DOHH2 (cell line): Measurements from ENCODE around the gene SPINDOC.
A peak's percentile ranks its signal among the peaks of the same experiment; 100 is the strongest.

Source experiments
- H3F3A ChIP-seq: fragments of 200-600 bp; sonication (generic), shearing (Covaris generic); 2 replicates; pipeline ENCODE4 v1.6.0; 2016; ENCODE audit warnings: antibody characterized with exemption, mild to moderate bottlenecking; ENCODE audit not compliant: control insufficient read depth, insufficient read depth
- H3K27ac ChIP-seq: fragments of 200-600 bp; sonication (generic); 2 replicates; pipeline ENCODE4 v1.5.1; 2014; ENCODE audit warnings: low read depth, mild to moderate bottlenecking, low read length, moderate library complexity
- H3K27me3 ChIP-seq: fragments of 200-600 bp; sonication (generic); 2 replicates; pipeline ENCODE4 v1.6.1; 2014; ENCODE audit warnings: mild to moderate bottlenecking, low read length, mixed read lengths; ENCODE audit not compliant: control insufficient read depth
- H3K36me3 ChIP-seq: fragments of 200-600 bp; sonication (generic); 2 replicates; pipeline ENCODE4 v1.6.1; 2014; ENCODE audit warnings: mild to moderate bottlenecking, low read length, moderate library complexity, mixed read lengths; ENCODE audit not compliant: control insufficient read depth
- H3K4me1 ChIP-seq: fragments of 200-600 bp; sonication (generic); 2 replicates; pipeline ENCODE4 v1.6.1; 2014; ENCODE audit warnings: mild to moderate bottlenecking, low read length, mixed read lengths; ENCODE audit not compliant: control insufficient read depth
- H3K4me2 ChIP-seq: fragments of 200-600 bp; sonication (generic); 2 replicates; pipeline ENCODE4 v1.6.0; 2014; ENCODE audit warnings: mild to moderate bottlenecking, low read length, moderate library complexity
- H3K4me3 ChIP-seq: fragments of 200-600 bp; sonication (generic); 2 replicates; pipeline ENCODE4 v1.5.1; 2014; ENCODE audit warnings: mild to moderate bottlenecking, low read length, mixed read lengths
- H3K79me2 ChIP-seq: fragments of 200-600 bp; sonication (generic); 2 replicates; pipeline ENCODE4 v1.6.1; 2014; ENCODE audit warnings: mild to moderate bottlenecking, low read length, mixed read lengths; ENCODE audit not compliant: control insufficient read depth
- H3K9me2 ChIP-seq: fragments of 200-600 bp; sonication (generic); replicated peaks from 2 replicates; pipeline ENCODE4 v1.6.1; 2014; ENCODE audit warnings: mild to moderate bottlenecking, low read length, mixed read lengths; ENCODE audit not compliant: control insufficient read depth
- H3K9me3 ChIP-seq: fragments of 200-600 bp; sonication (generic); 2 replicates; pipeline ENCODE4 v1.6.1; 2014; ENCODE audit warnings: antibody characterized with exemption, low read length, mixed read lengths; ENCODE audit not compliant: control insufficient read depth, insufficient read depth
- H4K20me1 ChIP-seq: fragments of 200-600 bp; sonication (generic); 2 replicates; pipeline ENCODE4 v1.6.0; 2014; ENCODE audit warnings: low read depth, mild to moderate bottlenecking, antibody characterized with exemption, low read length, moderate library complexity; ENCODE audit not compliant: control insufficient read depth, insufficient read depth
- EZH2phosphoT487 ChIP-seq: fragments of 200-600 bp; sonication (generic); IDR thresholded peaks from 2 replicates; pipeline ENCODE4 v1.6.1; 2017; ENCODE audit warnings: borderline replicate concordance, mild to moderate bottlenecking, antibody characterized with exemption, low read length, moderate library complexity, mixed read lengths
- TF ChIP-seq, protein P1 (sequence below): fragments of 200-600 bp; sonication (generic); IDR thresholded peaks from one replicate; pipeline ENCODE4 v1.5.1; 2014; ENCODE audit warnings: antibody characterized with exemption, mild to moderate bottlenecking, low read depth, low read length; ENCODE audit not compliant: poor library complexity, severe bottlenecking

The SPINDOC gene

DNA sequence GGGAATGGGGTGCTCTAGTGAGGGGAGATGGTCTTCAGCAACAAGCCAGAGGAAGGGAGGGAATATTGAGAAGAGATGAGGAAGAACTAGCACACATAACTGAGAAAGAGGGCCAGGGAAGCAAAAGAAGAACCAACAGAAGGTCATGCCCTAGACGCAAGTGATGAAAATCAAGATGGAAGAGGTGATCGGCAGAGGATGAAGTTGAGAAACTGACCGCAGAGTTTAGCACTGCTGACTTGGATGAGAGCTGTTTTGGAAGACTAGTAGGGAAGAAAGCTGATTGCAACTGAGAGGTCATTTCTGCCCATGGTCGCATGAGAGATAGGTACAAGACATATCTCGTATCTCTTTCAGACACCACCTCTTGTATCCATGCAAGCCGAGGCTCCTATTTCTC, 2.9 kb downstream of the SPINDOC start:
- Histone ChIP-seq H3K4me1 (peaks cover 22% of the 10 kb centered on the region), H3K36me3 (peaks cover 66% of the 10 kb centered on the region), H4K20me1 (peaks cover 26% of the 10 kb centered on the region), H3K4me3 (no peak overlapping the region), H3F3A (no peaks in the 10 kb centered on the region), H3K9me3 (no peaks in the 10 kb centered on the region), H3K4me2 (peak overlapping the region; percentile 17; the same call in 1 of the 2 replicates), H3K79me2 (peaks cover 48% of the 10 kb centered on the region), H3K9me2 (no peaks in the 10 kb centered on the region), H3K27me3 (no peaks in the 10 kb centered on the region), H3K27ac (no peak overlapping the region)
- TF ChIP-seq, protein P1, sequence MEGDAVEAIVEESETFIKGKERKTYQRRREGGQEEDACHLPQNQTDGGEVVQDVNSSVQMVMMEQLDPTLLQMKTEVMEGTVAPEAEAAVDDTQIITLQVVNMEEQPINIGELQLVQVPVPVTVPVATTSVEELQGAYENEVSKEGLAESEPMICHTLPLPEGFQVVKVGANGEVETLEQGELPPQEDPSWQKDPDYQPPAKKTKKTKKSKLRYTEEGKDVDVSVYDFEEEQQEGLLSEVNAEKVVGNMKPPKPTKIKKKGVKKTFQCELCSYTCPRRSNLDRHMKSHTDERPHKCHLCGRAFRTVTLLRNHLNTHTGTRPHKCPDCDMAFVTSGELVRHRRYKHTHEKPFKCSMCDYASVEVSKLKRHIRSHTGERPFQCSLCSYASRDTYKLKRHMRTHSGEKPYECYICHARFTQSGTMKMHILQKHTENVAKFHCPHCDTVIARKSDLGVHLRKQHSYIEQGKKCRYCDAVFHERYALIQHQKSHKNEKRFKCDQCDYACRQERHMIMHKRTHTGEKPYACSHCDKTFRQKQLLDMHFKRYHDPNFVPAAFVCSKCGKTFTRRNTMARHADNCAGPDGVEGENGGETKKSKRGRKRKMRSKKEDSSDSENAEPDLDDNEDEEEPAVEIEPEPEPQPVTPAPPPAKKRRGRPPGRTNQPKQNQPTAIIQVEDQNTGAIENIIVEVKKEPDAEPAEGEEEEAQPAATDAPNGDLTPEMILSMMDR, result no peak
- no peak for TF ChIP-seq EZH2phosphoT487

DNA sequence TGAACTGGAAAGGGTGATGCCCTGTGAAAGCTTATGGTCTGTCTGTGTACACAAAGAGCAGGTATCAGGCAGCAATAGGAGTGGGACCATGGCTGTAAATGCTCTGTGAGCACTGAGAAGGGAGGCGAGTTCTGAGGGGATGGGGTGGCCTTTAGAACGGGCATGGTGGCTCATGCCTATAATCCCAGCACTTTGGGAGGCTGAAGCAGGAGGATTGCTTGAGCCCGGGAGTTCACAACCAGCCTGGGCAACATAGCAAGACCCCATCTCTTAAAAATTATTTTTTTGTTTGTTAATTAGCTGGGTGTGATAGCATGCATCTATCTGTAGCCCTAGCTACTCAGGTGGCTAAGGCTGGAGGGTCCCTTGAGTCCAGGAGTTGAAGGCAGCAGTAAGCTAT, 3.5 kb downstream of the SPINDOC start:
- H3K36me3 ChIP-seq, result peaks cover 72% of the 10 kb centered on the region
- no peak overlapping the region for H3K4me3 ChIP-seq

DNA sequence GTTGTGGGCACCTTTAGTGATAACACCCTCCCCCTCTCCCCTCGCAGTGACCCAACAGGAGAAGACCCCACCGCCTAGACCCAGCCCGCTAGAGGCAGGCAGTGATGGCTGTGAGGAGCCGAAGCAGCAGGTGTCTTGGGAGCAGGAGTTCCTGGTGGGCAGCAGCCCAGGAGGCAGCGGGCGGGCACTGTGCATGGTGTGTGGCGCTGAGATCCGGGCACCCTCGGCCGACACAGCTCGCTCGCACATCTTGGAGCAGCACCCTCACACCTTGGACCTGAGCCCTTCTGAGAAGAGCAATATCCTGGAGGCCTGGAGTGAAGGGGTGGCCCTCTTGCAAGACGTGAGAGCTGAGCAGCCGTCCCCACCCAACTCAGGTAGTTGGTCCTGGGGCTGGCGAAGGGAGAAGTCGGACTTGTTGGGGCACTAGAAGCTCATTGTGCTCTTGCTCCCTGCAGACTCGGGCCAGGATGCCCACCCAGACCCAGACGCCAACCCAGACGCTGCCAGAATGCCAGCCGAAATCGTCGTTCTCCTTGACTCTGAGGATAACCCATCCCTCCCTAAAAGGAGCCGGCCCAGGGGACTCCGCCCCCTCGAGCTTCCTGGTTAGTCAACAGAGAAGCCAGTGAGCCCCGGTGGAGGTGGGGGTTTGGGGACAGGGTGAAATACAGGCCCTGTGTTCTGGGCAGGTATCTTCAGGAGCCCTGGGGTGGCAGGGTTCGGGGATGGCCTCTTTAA, 4.7 kb downstream of the SPINDOC start:
- H3F3A ChIP-seq, result no peaks in the 10 kb centered on the region
- peaks cover 16% of the 10 kb centered on the region for H3K4me1 ChIP-seq
- H3K4me2 ChIP-seq, result no peak overlapping the region
- H3K27me3 ChIP-seq, result no peaks in the 10 kb centered on the region
- H3K27ac ChIP-seq, result no peak overlapping the region
- peaks cover 84% of the 10 kb centered on the region for H3K36me3 ChIP-seq
- no peaks in the 10 kb centered on the region for H3K9me3 ChIP-seq
- H3K4me3 ChIP-seq, result no peak overlapping the region
- peaks cover 26% of the 10 kb centered on the region for H4K20me1 ChIP-seq
- H3K79me2 ChIP-seq, result peaks cover 48% of the 10 kb centered on the region
- no peak for TF ChIP-seq EZH2phosphoT487
- TF ChIP-seq, protein P1, result no peak
- no peaks in the 10 kb centered on the region for H3K9me2 ChIP-seq

More for the DNA sequence above, 3.5 kb downstream of the SPINDOC start:
- TF ChIP-seq EZH2phosphoT487, result no peak
- TF ChIP-seq, protein P1, result no peak
- peaks cover 22% of the 10 kb centered on the region for H3K4me1 ChIP-seq
- peaks cover 26% of the 10 kb centered on the region for H4K20me1 ChIP-seq
- no peaks in the 10 kb centered on the region for H3K27me3 ChIP-seq
- no peaks in the 10 kb centered on the region for H3K9me2 ChIP-seq
- no peaks in the 10 kb centered on the region for H3K9me3 ChIP-seq
- no peaks in the 10 kb centered on the region for H3F3A ChIP-seq
- H3K79me2 ChIP-seq, result peaks cover 48% of the 10 kb centered on the region
- no peak overlapping the region for H3K4me2 ChIP-seq
- H3K27ac ChIP-seq, result no peak overlapping the region
